Activated CD4-positive, alpha-beta memory T cell treated with anti-CD3 and anti-CD28 coated beads, Interleukin-2, amount 10 ng/mL, durations not matched to agents 7 days and 5 days (primary cell): ENCODE measurements around the gene LSM4. TPM values are rescaled to one million over a fixed set of nuclear protein-coding genes. Genes with fewer than 3 reads are reported as not detected.
"Not testable (repeated sequence)": the region's sequence is repeated elsewhere in the genome, so short reads cannot be mapped to it uniquely, and the experiment has no call there.

Source experiments
- CTCF ChIA-PET: fragments of 350-600 bp; sonication (Branson Sonifier 250); formaldehyde crosslinking; loops from one replicate; lab custom pipeline; 2021; ENCODE audit warnings: antibody characterized with exemption, inconsistent platforms; lab: Charles Lee
- POLR2A ChIA-PET: fragments of 350-600 bp; sonication (Branson Sonifier 250); formaldehyde crosslinking; loops from one replicate; lab custom pipeline; 2021; ENCODE audit warnings: antibody characterized with exemption; lab: Charles Lee
- DNase-seq: peaks from one replicate; pipeline ENCODE4 v3.0.0-alpha.2; 2020
- H3K27ac Mint-ChIP-seq: one replicate; pipeline ENCODE4 v1.8.0; 2021; ENCODE audit warnings: mild to moderate bottlenecking, mixed read lengths
- H3K27me3 Mint-ChIP-seq: one replicate; pipeline ENCODE4 v1.8.0; 2021; ENCODE audit warnings: mixed read lengths
- H3K36me3 Mint-ChIP-seq: one replicate; pipeline ENCODE4 v1.8.0; 2021; ENCODE audit warnings: low read depth, mixed read lengths
- H3K4me1 Mint-ChIP-seq: one replicate; pipeline ENCODE4 v1.8.0; 2021; ENCODE audit warnings: mixed read lengths
- H3K4me3 Mint-ChIP-seq: one replicate; pipeline ENCODE4 v1.8.0; 2021; ENCODE audit warnings: mild to moderate bottlenecking, mixed read lengths
- H3K9me3 Mint-ChIP-seq: one replicate; pipeline ENCODE4 v1.8.0; 2021; ENCODE audit warnings: mixed read lengths
- total RNA-seq, 2 experiments: library from RNA; stranded (reverse); gene quantifications; one replicate each; pipeline ENCODE4 v1.2.3, GENCODE V29; 2021

LSM4 gene
- total RNA-seq, result 100 to 1,000 TPM; 180 to 186 TPM

- Mint-ChIP-seq H3K4me3 (peak within 1 kb of the TSS; percentile 91), H3K27me3 (no peaks in the 10 kb centered on the region), H3K9me3 (no peaks in the 10 kb centered on the region), H3K27ac (peak within 1 kb of the TSS; percentile 96), H3K36me3 (peaks cover 38% of the 10 kb centered on the region), H3K4me1 (peaks cover 54% of the 10 kb centered on the region)
- POLR2A ChIA-PET, result interaction anchor here (0.8 to 25.3 kb wide), 15 partner anchors 16 to 249 kb away, joined by 3 to 1184 read pairs (median 7); partner anchors contain the start of genes IQCN, JUND, MPV17L2 and RAB3A
- CTCF ChIA-PET, result interaction anchor here (0.6 to 13.8 kb wide), 17 partner anchors 9 to 171 kb away, joined by 3 to 393 read pairs (median 5); partner anchors contain the start of genes JUND, MPV17L2, RAB3A and SSBP4
- peak; percentile 100 for DNase-seq
Measured at GRCh38 chr19:18322759-18323460, at the start of gene LSM4. LSM4 (minus strand) TSS chr19:18323076; CDS start chr19:18323020, 56 bp downstream.

- Mint-ChIP-seq H3K4me1 (peaks cover 21% of the 10 kb centered on the region), H3K27me3 (no peaks in the 10 kb centered on the region), H3K36me3 (peaks cover 20% of the 10 kb centered on the region), H3K9me3 (no peaks in the 10 kb centered on the region), H3K27ac (no peak overlapping the region), H3K4me3 (no peak overlapping the region)
- ChIA-PET POLR2A (no interaction called here), CTCF (no interaction called here)
- DNase-seq, result no peak
Measured at GRCh38 chr19:18368504-18369222, 45.8 kb upstream of the LSM4 start.

- POLR2A ChIA-PET, result interaction anchor here (1.0 to 1.1 kb wide), 2 partner anchors 15 to 26 kb away, joined by 5 to 6 read pairs; no protein-coding TSS in a partner anchor
- DNase-seq, result no peak
- H3K27me3 Mint-ChIP-seq, result no peaks in the 10 kb centered on the region
- no peak overlapping the region for H3K4me3 Mint-ChIP-seq
- peaks cover 26% of the 10 kb centered on the region for H3K36me3 Mint-ChIP-seq
- H3K27ac Mint-ChIP-seq, result no peak overlapping the region
- H3K9me3 Mint-ChIP-seq, result no peaks in the 10 kb centered on the region
- CTCF ChIA-PET, result interaction anchor here (1.0 kb wide), 1 partner anchor 86 kb away, joined by 3 read pairs; no protein-coding TSS in a partner anchor
- peaks cover 16% of the 10 kb centered on the region for H3K4me1 Mint-ChIP-seq
Measured at GRCh38 chr19:18366021-18366435, 43.2 kb upstream of the LSM4 start.

- H3K27ac Mint-ChIP-seq, result no peak overlapping the region
- peaks cover 16% of the 10 kb centered on the region for H3K4me1 Mint-ChIP-seq
- POLR2A ChIA-PET, result interaction anchor here (1.0 kb wide), 1 partner anchor 16 kb away, joined by 6 read pairs; no protein-coding TSS in a partner anchor
- H3K9me3 Mint-ChIP-seq, result no peaks in the 10 kb centered on the region
- no peak overlapping the region for H3K4me3 Mint-ChIP-seq
- no peak for DNase-seq
- H3K27me3 Mint-ChIP-seq, result no peaks in the 10 kb centered on the region
- peaks cover 27% of the 10 kb centered on the region for H3K36me3 Mint-ChIP-seq
- CTCF ChIA-PET, result interaction anchor here (0.6 to 1.0 kb wide), 2 partner anchors 85 to 802 kb away, joined by 3 read pairs; no protein-coding TSS in a partner anchor
Measured at GRCh38 chr19:18364826-18365528, 42.1 kb upstream of the LSM4 start.

- H3K4me1 Mint-ChIP-seq, result peaks cover 16% of the 10 kb centered on the region
- H3K9me3 Mint-ChIP-seq, H3K27me3 Mint-ChIP-seq, POLR2A ChIA-PET, H3K4me3 Mint-ChIP-seq, H3K27ac Mint-ChIP-seq, DNase-seq: not testable (repeated sequence)
- H3K36me3 Mint-ChIP-seq, result peaks cover 31% of the 10 kb centered on the region
- CTCF ChIA-PET, result interaction anchor here (0.6 kb wide), 1 partner anchor 802 kb away, joined by 3 read pairs; no protein-coding TSS in a partner anchor
Measured at GRCh38 chr19:18364277-18364825, 41.5 kb upstream of the LSM4 start.

- Mint-ChIP-seq H3K9me3 (no peaks in the 10 kb centered on the region), H3K4me1 (peaks cover 16% of the 10 kb centered on the region), H3K27me3 (no peaks in the 10 kb centered on the region), H3K27ac (no peak overlapping the region), H3K36me3 (peaks cover 34% of the 10 kb centered on the region), H3K4me3 (no peak overlapping the region)
- ChIA-PET POLR2A (no interaction called here), CTCF (interaction anchor here (1.1 kb wide), 1 partner anchor 25 kb away, joined by 8 read pairs; no protein-coding TSS in a partner anchor)
- no peak for DNase-seq
Measured at GRCh38 chr19:18363787-18364186, 40.9 kb upstream of the LSM4 start.

- Mint-ChIP-seq H3K36me3 (peaks cover 41% of the 10 kb centered on the region), H3K27ac (no peak overlapping the region), H3K4me1 (peaks cover 16% of the 10 kb centered on the region), H3K27me3 (no peaks in the 10 kb centered on the region), H3K4me3 (no peak overlapping the region), H3K9me3 (no peaks in the 10 kb centered on the region)
- DNase-seq, result no peak
- ChIA-PET POLR2A (no interaction called here), CTCF (interaction anchor here (0.8 to 1.1 kb wide), 2 partner anchors 25 to 250 kb away, joined by 3 to 8 read pairs; no protein-coding TSS in a partner anchor)
Measured at GRCh38 chr19:18362934-18363542, 40.2 kb upstream of the LSM4 start.

- CTCF ChIA-PET, result interaction anchor here (1.1 kb wide), 1 partner anchor 90 kb away, joined by 3 read pairs; no protein-coding TSS in a partner anchor
- DNase-seq, result no peak
- peaks cover 16% of the 10 kb centered on the region for H3K4me1 Mint-ChIP-seq
- no peak overlapping the region for H3K4me3 Mint-ChIP-seq
- no peaks in the 10 kb centered on the region for H3K27me3 Mint-ChIP-seq
- POLR2A ChIA-PET, result no interaction called here
- no peaks in the 10 kb centered on the region for H3K9me3 Mint-ChIP-seq
- H3K27ac Mint-ChIP-seq, result no peak overlapping the region
- H3K36me3 Mint-ChIP-seq, result peaks cover 45% of the 10 kb centered on the region
Measured at GRCh38 chr19:18361646-18362045, 38.8 kb upstream of the LSM4 start.

GRCh38 chr19:18357041-18357440 lies 34.2 kb upstream of the LSM4 start:
- no peaks in the 10 kb centered on the region for H3K27me3 Mint-ChIP-seq
- no peak for DNase-seq
- no peaks in the 10 kb centered on the region for H3K4me1 Mint-ChIP-seq
- H3K9me3 Mint-ChIP-seq, result no peaks in the 10 kb centered on the region
- H3K36me3 Mint-ChIP-seq, result peaks cover 41% of the 10 kb centered on the region
- POLR2A ChIA-PET, result interaction anchor here (1.2 kb wide), 1 partner anchor 18 kb away, joined by 3 read pairs; no protein-coding TSS in a partner anchor
- CTCF ChIA-PET, result interaction anchor here (1.5 kb wide), 1 partner anchor 31 kb away, joined by 4 read pairs; no protein-coding TSS in a partner anchor
- no peak overlapping the region for H3K27ac Mint-ChIP-seq
- H3K4me3 Mint-ChIP-seq, result no peak overlapping the region

GRCh38 chr19:18354743-18355142 lies 31.9 kb upstream of the LSM4 start:
- H3K27me3 Mint-ChIP-seq, H3K4me1 Mint-ChIP-seq, H3K9me3 Mint-ChIP-seq, H3K4me3 Mint-ChIP-seq, POLR2A ChIA-PET, DNase-seq, H3K27ac Mint-ChIP-seq: not testable (repeated sequence)
- peaks cover 32% of the 10 kb centered on the region for H3K36me3 Mint-ChIP-seq
- CTCF ChIA-PET, result interaction anchor here (1.0 kb wide), 1 partner anchor 76 kb away, joined by 3 read pairs; no protein-coding TSS in a partner anchor

GRCh38 chr19:18353378-18354005 lies 30.6 kb upstream of the LSM4 start:
- CTCF ChIA-PET, result no interaction called here
- Mint-ChIP-seq H3K27ac (no peak overlapping the region), H3K36me3 (peaks cover 24% of the 10 kb centered on the region), H3K9me3 (no peaks in the 10 kb centered on the region), H3K27me3 (no peaks in the 10 kb centered on the region), H3K4me3 (no peak overlapping the region), H3K4me1 (no peaks in the 10 kb centered on the region)
- POLR2A ChIA-PET, result no interaction called here
- no peak for DNase-seq
